Loucy (cell line): ENCODE measurements around the gene TIGD4.

Source experiments
- H2AFZ ChIP-seq: fragments of 200-600 bp; sonication (generic); 2 replicates; pipeline ENCODE4 v1.6.0; 2016; ENCODE audit warnings: antibody characterized with exemption, mild to moderate bottlenecking, low read length, moderate library complexity
- H3F3A ChIP-seq: fragments of 200-600 bp; 2 replicates; pipeline ENCODE4 v1.6.0; 2016; ENCODE audit warnings: antibody characterized with exemption, low read depth, mild to moderate bottlenecking
- H3K27me3 ChIP-seq: fragments of 200-600 bp; sonication (generic); 2 replicates; pipeline ENCODE4 v1.6.1; 2014; ENCODE audit warnings: low read length, mild to moderate bottlenecking; ENCODE audit not compliant: insufficient read depth, poor library complexity, severe bottlenecking
- H3K36me3 ChIP-seq: fragments of 200-600 bp; sonication (generic); 2 replicates; pipeline ENCODE4 v1.6.1; 2016; ENCODE audit warnings: low read length; ENCODE audit not compliant: insufficient read depth
- H3K4me1 ChIP-seq: fragments of 200-600 bp; sonication (generic); 2 replicates; pipeline ENCODE4 v1.5.1; 2014; ENCODE audit warnings: low read length, mild to moderate bottlenecking; ENCODE audit not compliant: insufficient read depth, poor library complexity, severe bottlenecking
- H3K4me2 ChIP-seq: fragments of 200-600 bp; sonication (generic); 2 replicates; pipeline ENCODE4 v1.6.0; 2014; ENCODE audit warnings: antibody characterized with exemption, low read length, low read depth, mild to moderate bottlenecking; ENCODE audit not compliant: poor library complexity, severe bottlenecking
- H3K4me3 ChIP-seq: fragments of 200-600 bp; sonication (generic); 2 replicates; pipeline ENCODE4 v1.5.1; 2014; ENCODE audit warnings: low read length, mild to moderate bottlenecking, mixed read lengths; ENCODE audit not compliant: poor library complexity, severe bottlenecking
- H3K79me2 ChIP-seq: fragments of 200-600 bp; sonication (generic); 2 replicates; pipeline ENCODE4 v1.6.1; 2014; ENCODE audit warnings: low read length; ENCODE audit not compliant: insufficient read depth
- H3K9ac ChIP-seq: fragments of 200-600 bp; sonication (generic); 2 replicates; pipeline ENCODE4 v1.6.0; 2014; ENCODE audit warnings: mild to moderate bottlenecking, low read depth, low read length, moderate library complexity; ENCODE audit not compliant: poor library complexity, severe bottlenecking
- H3K9me2 ChIP-seq: fragments of 200-600 bp; sonication (generic); replicated peaks from 2 replicates; pipeline ENCODE4 v1.6.1; 2016; ENCODE audit warnings: low read depth, low read length, mixed read lengths
- H3K9me3 ChIP-seq: fragments of 200-600 bp; sonication (generic); 2 replicates; pipeline ENCODE4 v1.6.1; 2014; ENCODE audit warnings: mild to moderate bottlenecking, antibody characterized with exemption, low read length, low read depth; ENCODE audit not compliant: insufficient read depth
- H4K20me1 ChIP-seq: fragments of 200-600 bp; sonication (generic); 2 replicates; pipeline ENCODE4 v1.6.0; 2014; ENCODE audit warnings: antibody characterized with exemption, low read length, mild to moderate bottlenecking; ENCODE audit not compliant: insufficient read depth, poor library complexity, severe bottlenecking
- CTCF ChIP-seq: fragments of 200-600 bp; sonication (generic); conservative IDR thresholded peaks from 2 replicates; pipeline ENCODE4 v1.5.1; 2014; ENCODE audit warnings: mild to moderate bottlenecking, antibody characterized with exemption, low read length
- EZH2phosphoT487 ChIP-seq: fragments of 200-600 bp; IDR thresholded peaks from 2 replicates; pipeline ENCODE4 v1.6.1; 2018; ENCODE audit warnings: antibody characterized with exemption, mild to moderate bottlenecking, moderate library complexity, borderline replicate concordance

Gene TIGD4

DNA sequence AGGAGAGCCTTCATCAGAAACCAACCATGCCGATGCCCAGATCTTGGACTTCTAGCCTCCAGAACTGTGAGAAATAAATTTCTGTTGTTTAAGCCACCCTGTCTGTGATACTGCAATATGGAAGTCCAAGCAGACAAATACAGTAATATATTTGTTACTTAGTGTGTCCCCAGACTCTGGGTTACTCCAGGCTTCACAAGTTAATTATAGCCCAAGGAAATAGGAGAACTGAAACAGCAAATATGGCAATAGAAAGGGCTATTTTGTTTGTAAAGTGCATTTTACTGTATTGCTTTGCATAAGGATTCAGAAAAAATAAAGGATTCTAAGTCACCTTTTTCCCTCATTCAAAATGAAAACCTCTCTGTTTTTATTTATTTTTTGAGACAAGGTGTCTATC, 15.7 kb downstream of the TIGD4 start:
- Histone ChIP-seq H4K20me1 (no peaks in the 10 kb centered on the region), H3K4me1 (no peaks in the 10 kb centered on the region), H2AFZ (no peak overlapping the region), H3K9me2 (no peaks in the 10 kb centered on the region), H3K27me3 (no peaks in the 10 kb centered on the region), H3K4me2 (no peak overlapping the region), H3K79me2 (no peaks in the 10 kb centered on the region), H3F3A (no peaks in the 10 kb centered on the region), H3K36me3 (no peaks in the 10 kb centered on the region), H3K9ac (no peak overlapping the region), H3K4me3 (no peak overlapping the region), H3K9me3 (no peaks in the 10 kb centered on the region)
- TF ChIP-seq EZH2phosphoT487: no peak
- TF ChIP-seq CTCF: no peak

DNA sequence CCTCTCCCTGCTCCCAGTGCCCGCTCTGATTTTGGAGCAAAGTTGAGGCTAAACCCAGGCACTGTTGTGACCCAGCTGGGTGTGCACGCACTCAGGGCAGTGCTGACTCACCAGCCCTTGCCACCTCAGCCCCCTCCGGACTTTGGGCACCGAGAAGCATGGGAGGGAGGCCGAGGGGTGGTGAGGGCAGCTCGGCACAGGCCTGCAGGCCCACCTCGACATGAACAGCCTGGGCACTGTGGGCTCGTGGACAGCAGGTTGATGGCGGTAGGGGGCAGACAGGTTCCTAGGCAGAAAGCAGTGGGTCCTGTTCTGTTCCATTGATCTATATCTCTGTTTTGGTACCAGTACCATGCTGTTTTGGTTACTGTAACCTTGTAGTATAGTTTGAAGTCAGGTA, 30.9 kb downstream of the TIGD4 start:
- no peaks in the 10 kb centered on the region for H4K20me1 ChIP-seq
- no peak overlapping the region for H3K9ac ChIP-seq
- no peaks in the 10 kb centered on the region for H3F3A ChIP-seq
- H3K27me3 ChIP-seq: no peaks in the 10 kb centered on the region
- no peaks in the 10 kb centered on the region for H3K9me3 ChIP-seq
- no peaks in the 10 kb centered on the region for H3K9me2 ChIP-seq
- TF ChIP-seq EZH2phosphoT487 (no peak), CTCF (no peak)
- no peaks in the 10 kb centered on the region for H3K36me3 ChIP-seq
- no peaks in the 10 kb centered on the region for H3K4me1 ChIP-seq
- no peak overlapping the region for H2AFZ ChIP-seq
- no peak overlapping the region for H3K4me3 ChIP-seq
- H3K4me2 ChIP-seq: no peak overlapping the region
- H3K79me2 ChIP-seq: no peaks in the 10 kb centered on the region

GRCh38 chr4:152747444-152747843, 32.1 kb downstream of the TIGD4 start:
- no peak overlapping the region for H3K9ac ChIP-seq
- H2AFZ ChIP-seq: no peak overlapping the region
- H3K36me3 ChIP-seq: no peaks in the 10 kb centered on the region
- no peaks in the 10 kb centered on the region for H3K27me3 ChIP-seq
- no peak overlapping the region for H3K4me2 ChIP-seq
- no peaks in the 10 kb centered on the region for H3K4me1 ChIP-seq
- H4K20me1 ChIP-seq: no peaks in the 10 kb centered on the region
- H3K9me2 ChIP-seq: no peaks in the 10 kb centered on the region
- H3K79me2 ChIP-seq: no peaks in the 10 kb centered on the region
- TF ChIP-seq CTCF (no peak), EZH2phosphoT487 (no peak)
- H3K9me3 ChIP-seq: no peaks in the 10 kb centered on the region
- no peaks in the 10 kb centered on the region for H3F3A ChIP-seq
- H3K4me3 ChIP-seq: no peak overlapping the region
